ENCODE results near the gene GRIK4. TPM values are rescaled to one million over a fixed set of nuclear protein-coding genes. Genes with fewer than 3 reads are reported as not detected.

GRIK4 gene
- total and polyA plus RNA-seq, 2 of the 4 experiments (the other 2 are of a cell fraction), result 0.18 to 0.38 TPM

GRCh38 chr11:120964857-120965256 lies 453.3 kb downstream of the GRIK4 start:
- Histone ChIP-seq H3K9ac (ENCODE audit: low read depth, low read length) (no peak overlapping the region), H2BK120ac (ENCODE audit: low read depth, low read length) (no peak overlapping the region), H4K91ac (ENCODE audit: insufficient read depth, low read depth, low read length) (no peak overlapping the region), H3K56ac (ENCODE audit: extremely low read depth, insufficient read depth, low read length) (no peak overlapping the region), H3K4me1 (ENCODE audit: control insufficient read depth, insufficient read depth, low read length) (no peaks in the 10 kb centered on the region), H4K8ac (ENCODE audit: low read depth in 2 of 2, low read length in 2 of 2) (no peak overlapping the region), H2BK15ac (ENCODE audit: low read depth, low read length) (no peak overlapping the region), H3K23ac (ENCODE audit: low read depth, low read length) (no peak overlapping the region), H2BK20ac (ENCODE audit: low read depth, low read length) (no peak overlapping the region), H3K18ac (ENCODE audit: low read depth, low read length) (no peak overlapping the region), H3K4ac (ENCODE audit: low read depth, low read length) (no peak overlapping the region), H3K4me2 (ENCODE audit: low read depth, low read length) (no peak overlapping the region), H3K36me3 (ENCODE audit: control insufficient read depth, insufficient read depth, low read length) (no peaks in the 10 kb centered on the region), H3K4me3 (ENCODE audit: insufficient read depth, low read depth, low read length) (no peak overlapping the region), H2AK9ac (replicated peaks; ENCODE audit: low read depth, low read length, poor library complexity) (no peak overlapping the region), H2BK5ac (ENCODE audit: low read depth, low read length, poor library complexity, severe bottlenecking) (no peak overlapping the region), H4K5ac (ENCODE audit: low read depth, low read length) (no peak overlapping the region), H2AFZ (replicated peaks; ENCODE audit: low read length, poor library complexity) (no peak overlapping the region), H3K27ac (ENCODE audit: insufficient read depth, low read length) (no peak overlapping the region), H2AK5ac (ENCODE audit: low read depth, low read length) (no peak overlapping the region), H3K79me1 (ENCODE audit: low read depth in 1 of 2, low read length in 2 of 2) (no peaks in the 10 kb centered on the region), H3K9me3 (ENCODE audit: control insufficient read depth, insufficient read depth, low read length) (no peaks in the 10 kb centered on the region), H3K14ac (replicated peaks; ENCODE audit: low read depth, low read length) (no peak overlapping the region), H3K27me3 (ENCODE audit: control insufficient read depth, insufficient read depth, low read length) (peaks cover 9% of the 10 kb centered on the region), H3K9me1 (ENCODE audit: insufficient read depth, low read length) (no peaks in the 10 kb centered on the region), H4K20me1 (ENCODE audit: insufficient read depth, low read length) (no peaks in the 10 kb centered on the region)
- ChIA-PET POLR2A (ENCODE audit: unreplicated experiment) (no interaction called here), CTCF (interaction anchor here (0.5 kb wide), 1 partner anchor 280 kb away, joined by 3 read pairs; no protein-coding TSS in a partner anchor)
- TF ChIP-seq RAD21 (IDR thresholded peaks at IDR 0.05; ENCODE audit: low read length) (no peak), CEBPB (IDR thresholded peaks at IDR 0.05; ENCODE audit: low read depth, low read length) (no peak), MAZ (IDR thresholded peaks at IDR 0.05; ENCODE audit: borderline replicate concordance, low read depth, low read length) (no peak), MXI1 (IDR thresholded peaks at IDR 0.05; ENCODE audit: borderline replicate concordance, low read depth, low read length) (no peak), POLR2A (IDR thresholded peaks at IDR 0.05; ENCODE audit: low read depth, low read length) (no peak), RCOR1 (IDR thresholded peaks at IDR 0.05; ENCODE audit: insufficient replicate concordance, low read length) (no peak), CHD1 (IDR thresholded peaks at IDR 0.05; ENCODE audit: low read depth, low read length) (no peak)
- intact Hi-C loops (cut with micrococcal nuclease) (no loop called here), in situ Hi-C loops (cut with MboI; ENCODE audit: low sequenced_read_pairs) (no loop called here), dilution Hi-C loops (cut with HindIII; ENCODE audit: low sequenced_read_pairs, unreplicated experiment) (no loop called here)
- DNase-seq (peak; percentile 72), ATAC-seq (ENCODE audit: low read depth) (peak; percentile 94)
- WGBS, 2 experiments (ENCODE audit: extremely low coverage in 2 of 2, insufficient read length in 1 of 2), result no CpG with 5 or more reads among the region's 1 CpG
- BruUV-seq (replicated peaks), result no TSS peak
